MM.1S (cell line): ENCODE results near the gene MTSS2.

ENCODE experiments used
- CTCF ChIP-seq: fragments of 300-600 bp; sonication (generic); IDR thresholded peaks from 2 replicates; pipeline ENCODE4 v1.5.1; 2016; ENCODE audit warnings: antibody characterized with exemption, low read length, mixed read lengths
- EZH2 ChIP-seq: fragments of 300-600 bp; sonication (generic); optimal IDR thresholded peaks from 2 replicates; pipeline ENCODE3; 2017; ENCODE audit warnings: low read depth, mild to moderate bottlenecking, antibody characterized with exemption, low read length, mixed read lengths
- EZH2phosphoT487 ChIP-seq: fragments of 300-600 bp; sonication (generic); IDR thresholded peaks from 2 replicates; pipeline ENCODE4 v1.6.1; 2018; ENCODE audit warnings: antibody characterized with exemption, low read length

GRCh38 chr16:70694868-70695218, 9.0 kb upstream of the MTSS2 start:
- no peak for TF ChIP-seq CTCF
- no peak for TF ChIP-seq EZH2
- no peak for TF ChIP-seq EZH2phosphoT487
